ENCODE measurements around the gene RNF166.

Gene RNF166

DNA sequence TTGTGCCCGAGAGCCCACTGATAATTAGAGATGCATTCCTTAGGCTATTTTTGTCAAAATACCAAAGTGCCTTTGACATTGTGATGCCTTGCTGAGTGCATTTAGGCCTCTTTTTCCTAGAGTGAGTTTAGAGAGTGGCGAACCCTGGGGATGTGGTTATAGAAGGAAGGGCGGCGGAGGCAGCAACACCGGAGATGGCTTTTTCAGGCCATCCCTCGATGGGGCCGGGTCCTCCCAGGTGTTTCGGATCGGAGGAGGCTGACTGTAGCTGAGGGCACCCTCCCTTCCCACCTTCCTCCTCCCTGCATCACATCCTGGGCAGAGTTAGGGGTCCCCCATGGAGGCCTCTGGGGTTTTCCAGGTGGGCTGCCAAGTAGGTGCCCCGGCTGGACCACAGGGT lies 13.3 kb downstream of the RNF166 start:
- no peak for DNase-seq (ENCODE audit: extremely low read depth, low read depth)
- TF ChIP-seq, protein P1, sequence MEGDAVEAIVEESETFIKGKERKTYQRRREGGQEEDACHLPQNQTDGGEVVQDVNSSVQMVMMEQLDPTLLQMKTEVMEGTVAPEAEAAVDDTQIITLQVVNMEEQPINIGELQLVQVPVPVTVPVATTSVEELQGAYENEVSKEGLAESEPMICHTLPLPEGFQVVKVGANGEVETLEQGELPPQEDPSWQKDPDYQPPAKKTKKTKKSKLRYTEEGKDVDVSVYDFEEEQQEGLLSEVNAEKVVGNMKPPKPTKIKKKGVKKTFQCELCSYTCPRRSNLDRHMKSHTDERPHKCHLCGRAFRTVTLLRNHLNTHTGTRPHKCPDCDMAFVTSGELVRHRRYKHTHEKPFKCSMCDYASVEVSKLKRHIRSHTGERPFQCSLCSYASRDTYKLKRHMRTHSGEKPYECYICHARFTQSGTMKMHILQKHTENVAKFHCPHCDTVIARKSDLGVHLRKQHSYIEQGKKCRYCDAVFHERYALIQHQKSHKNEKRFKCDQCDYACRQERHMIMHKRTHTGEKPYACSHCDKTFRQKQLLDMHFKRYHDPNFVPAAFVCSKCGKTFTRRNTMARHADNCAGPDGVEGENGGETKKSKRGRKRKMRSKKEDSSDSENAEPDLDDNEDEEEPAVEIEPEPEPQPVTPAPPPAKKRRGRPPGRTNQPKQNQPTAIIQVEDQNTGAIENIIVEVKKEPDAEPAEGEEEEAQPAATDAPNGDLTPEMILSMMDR (IDR thresholded peaks at IDR 0.05; ENCODE audit: low read depth, low read length, missing control alignments) = no peak
- H3K4me3 ChIP-seq (replicated peaks; ENCODE audit: low read depth, low read length) = no peak overlapping the region

DNA sequence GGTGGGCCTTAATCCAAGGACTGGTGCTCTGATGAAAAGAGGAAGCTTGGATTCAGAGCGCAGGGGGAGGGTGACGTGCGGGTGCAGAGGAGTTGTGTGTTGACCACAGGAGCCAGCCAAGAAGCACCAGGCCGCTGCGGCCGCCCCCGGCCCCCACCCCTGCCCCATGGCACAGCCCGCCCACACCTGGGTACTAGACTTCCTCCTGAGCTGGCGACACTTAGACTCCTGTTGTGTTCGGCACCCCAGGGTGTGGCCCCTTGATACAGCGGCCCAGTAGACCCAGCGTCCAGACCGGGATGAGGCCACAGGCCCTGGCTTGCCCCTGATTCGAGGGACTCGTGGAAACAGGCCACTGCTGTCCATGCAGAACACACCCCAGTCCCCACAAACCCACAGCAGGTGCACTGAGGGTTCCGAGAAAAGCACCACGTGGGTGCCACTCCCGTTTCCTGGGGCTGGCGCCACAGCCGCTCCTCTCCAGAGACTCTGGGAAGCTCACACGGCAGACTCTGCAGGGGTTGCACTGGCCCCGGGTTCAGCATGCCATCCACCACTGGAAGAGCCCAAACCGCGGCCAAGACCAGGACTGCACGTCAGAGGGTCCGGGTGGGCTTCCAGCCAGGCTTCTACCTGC lies 14.2 kb downstream of the RNF166 start:
- H3K4me3 ChIP-seq (replicated peaks; ENCODE audit: low read depth, low read length) = no peak overlapping the region
- TF ChIP-seq, protein P1 (IDR thresholded peaks at IDR 0.05; ENCODE audit: low read depth, low read length, missing control alignments) = no peak
- no peak for DNase-seq (ENCODE audit: extremely low read depth, low read depth)

DNA sequence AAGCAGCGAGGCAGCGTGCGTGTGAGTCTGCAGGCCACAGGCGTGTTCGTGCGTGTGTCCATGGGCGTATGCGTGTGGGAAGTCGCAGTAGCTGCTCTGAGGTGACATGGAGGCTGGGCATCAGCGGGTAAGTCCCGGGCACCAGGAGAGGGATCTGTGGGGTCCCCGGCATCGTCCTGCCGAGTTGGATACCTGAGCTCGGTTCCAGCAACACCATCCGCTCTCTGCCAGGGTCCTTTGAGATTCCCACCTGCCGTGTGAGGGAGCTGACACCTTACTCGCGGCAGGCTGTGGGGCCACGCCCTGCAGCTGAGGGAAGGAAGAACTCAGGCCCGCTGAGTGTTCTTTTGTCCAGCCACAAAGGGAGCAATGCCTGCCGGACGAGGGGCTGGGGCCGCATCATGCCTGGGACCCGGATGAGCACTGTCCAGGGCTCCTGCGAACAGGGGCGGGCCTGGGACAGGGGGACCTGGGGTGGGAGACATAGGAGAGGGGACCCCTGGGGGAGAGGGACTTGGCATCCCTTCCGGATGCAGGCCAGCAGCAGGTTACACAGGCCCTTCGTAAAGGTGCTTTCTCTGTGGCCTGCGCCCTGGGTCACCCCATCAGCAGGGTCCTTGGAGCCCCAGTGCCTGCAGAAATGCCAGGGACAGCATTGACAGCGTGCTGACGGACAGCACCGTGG lies 14.9 kb downstream of the RNF166 start:
- TF ChIP-seq, protein P1 (IDR thresholded peaks at IDR 0.05; ENCODE audit: low read depth, low read length, missing control alignments) = no peak
- H3K4me3 ChIP-seq (replicated peaks; ENCODE audit: low read depth, low read length) = no peak overlapping the region
- DNase-seq (ENCODE audit: extremely low read depth, low read depth) = no peak

DNA sequence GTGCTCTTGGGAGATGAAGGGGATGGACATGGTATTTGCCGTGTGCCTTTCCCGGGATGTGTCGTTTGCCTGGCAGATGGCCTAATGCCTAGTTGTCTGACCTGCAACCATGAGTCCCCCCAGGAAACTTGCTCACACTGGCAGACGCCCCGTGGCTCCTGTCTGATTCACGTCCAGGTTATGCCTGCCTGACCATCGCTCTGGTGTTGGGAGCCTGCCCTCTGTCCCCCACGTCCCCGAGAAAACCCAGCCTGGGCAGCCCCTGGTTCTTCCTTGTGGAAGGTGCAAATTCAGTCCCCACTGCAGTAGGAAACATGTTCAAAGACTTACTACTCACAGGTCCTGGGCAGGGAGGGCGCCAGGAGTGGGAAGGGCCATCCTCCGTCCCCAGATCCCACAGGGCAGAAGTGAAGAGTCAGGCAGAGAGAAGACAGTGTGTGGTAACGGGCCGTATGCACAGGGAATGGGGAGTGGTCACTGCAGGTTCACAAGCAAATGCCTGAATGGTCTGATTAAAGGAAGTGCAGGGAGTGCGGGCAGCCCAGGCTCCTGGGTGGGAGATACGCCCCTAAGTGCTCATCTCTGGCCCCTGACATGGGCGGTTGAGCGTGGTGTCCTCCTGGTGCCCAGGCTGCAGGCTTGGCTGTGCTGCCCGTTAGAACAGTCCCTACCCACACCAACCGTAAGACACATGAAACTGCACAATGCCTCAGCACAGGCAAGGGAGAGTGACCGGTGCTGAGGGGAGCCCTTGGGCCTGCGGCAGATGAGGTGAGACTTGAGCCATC lies 15.7 kb downstream of the RNF166 start:
- no peak for DNase-seq (ENCODE audit: extremely low read depth, low read depth)
- TF ChIP-seq, protein P1 (IDR thresholded peaks at IDR 0.05; ENCODE audit: low read depth, low read length, missing control alignments) = no peak
- H3K4me3 ChIP-seq (replicated peaks; ENCODE audit: low read depth, low read length) = no peak overlapping the region

DNA sequence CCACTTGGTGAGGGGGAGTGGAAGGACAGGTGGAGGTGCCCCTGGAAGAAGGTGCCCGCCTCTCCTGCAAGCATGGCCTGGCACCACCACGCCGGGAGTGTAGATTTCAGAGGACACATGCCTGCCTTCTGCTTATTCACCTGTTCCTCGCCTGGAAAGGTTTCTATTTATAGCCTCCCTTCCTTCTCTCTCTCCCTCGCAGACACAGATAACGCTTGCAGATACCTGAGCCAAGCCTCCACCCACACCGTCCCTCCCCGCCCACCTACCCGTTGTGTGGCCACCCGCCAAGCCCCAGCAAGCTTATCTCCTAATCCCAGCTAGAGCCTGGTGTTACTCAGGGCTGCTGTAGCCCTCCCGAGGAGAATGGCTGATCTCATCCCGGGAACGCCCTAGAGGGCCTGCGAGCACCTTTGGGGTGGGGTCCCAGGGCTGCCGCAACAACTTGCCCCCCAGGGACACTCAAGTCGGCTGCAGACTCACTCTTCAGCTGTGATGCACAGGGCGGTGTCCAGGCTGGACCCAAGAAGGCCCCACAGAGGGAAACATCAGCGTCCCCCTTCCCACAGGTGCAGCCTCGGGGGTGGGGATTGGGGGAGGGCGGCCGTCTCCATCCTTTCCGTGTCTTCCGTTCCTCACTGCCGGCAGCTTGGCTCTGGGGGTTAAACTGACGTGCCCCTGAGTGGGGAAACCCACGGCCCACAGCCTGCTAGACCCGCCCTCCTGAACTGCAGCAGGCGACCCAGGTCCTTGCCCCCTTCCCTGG lies 18.0 kb downstream of the RNF166 start:
- DNase-seq (ENCODE audit: extremely low read depth, low read depth) = no peak
- no peak overlapping the region for H3K4me3 ChIP-seq (replicated peaks; ENCODE audit: low read depth, low read length)
- TF ChIP-seq, protein P1 (IDR thresholded peaks at IDR 0.05; ENCODE audit: low read depth, low read length, missing control alignments) = no peak

DNA sequence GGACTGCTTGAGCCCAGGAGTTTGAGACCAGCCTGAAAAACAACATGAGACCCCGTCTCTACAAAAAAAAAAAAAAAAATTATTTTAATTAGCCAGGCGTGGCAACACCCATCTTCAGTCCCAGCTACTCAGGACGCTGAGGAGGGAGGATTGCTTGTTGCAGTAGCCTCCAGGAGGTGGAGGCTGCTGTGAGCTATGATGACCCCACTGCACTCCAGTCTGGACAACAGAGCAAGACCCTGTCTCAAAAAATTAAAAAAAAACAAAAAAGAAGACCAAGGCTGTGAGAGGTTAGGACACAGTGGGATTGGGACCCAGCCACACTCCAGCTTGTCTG lies 18.6 kb downstream of the RNF166 start:
- no peak for DNase-seq (ENCODE audit: extremely low read depth, low read depth)
- H3K4me3 ChIP-seq (replicated peaks; ENCODE audit: low read depth, low read length) = no peak overlapping the region
- TF ChIP-seq, protein P1 (IDR thresholded peaks at IDR 0.05; ENCODE audit: low read depth, low read length, missing control alignments) = no peak
